DOHH2 (cell line): ENCODE measurements around the gene EBF3.

Source experiments
- EZH2phosphoT487 ChIP-seq: fragments of 200-600 bp; sonication (generic); IDR thresholded peaks from 2 replicates; pipeline ENCODE4 v1.6.1; 2017; ENCODE audit warnings: borderline replicate concordance, mild to moderate bottlenecking, antibody characterized with exemption, low read length, moderate library complexity, mixed read lengths
- TF ChIP-seq, protein P1 (sequence below): fragments of 200-600 bp; sonication (generic); IDR thresholded peaks from one replicate; pipeline ENCODE4 v1.5.1; 2014; ENCODE audit warnings: antibody characterized with exemption, mild to moderate bottlenecking, low read depth, low read length; ENCODE audit not compliant: poor library complexity, severe bottlenecking

GRCh38 chr10:129812398-129812797 is 151.7 kb downstream of the EBF3 start:
- TF ChIP-seq, protein P1, sequence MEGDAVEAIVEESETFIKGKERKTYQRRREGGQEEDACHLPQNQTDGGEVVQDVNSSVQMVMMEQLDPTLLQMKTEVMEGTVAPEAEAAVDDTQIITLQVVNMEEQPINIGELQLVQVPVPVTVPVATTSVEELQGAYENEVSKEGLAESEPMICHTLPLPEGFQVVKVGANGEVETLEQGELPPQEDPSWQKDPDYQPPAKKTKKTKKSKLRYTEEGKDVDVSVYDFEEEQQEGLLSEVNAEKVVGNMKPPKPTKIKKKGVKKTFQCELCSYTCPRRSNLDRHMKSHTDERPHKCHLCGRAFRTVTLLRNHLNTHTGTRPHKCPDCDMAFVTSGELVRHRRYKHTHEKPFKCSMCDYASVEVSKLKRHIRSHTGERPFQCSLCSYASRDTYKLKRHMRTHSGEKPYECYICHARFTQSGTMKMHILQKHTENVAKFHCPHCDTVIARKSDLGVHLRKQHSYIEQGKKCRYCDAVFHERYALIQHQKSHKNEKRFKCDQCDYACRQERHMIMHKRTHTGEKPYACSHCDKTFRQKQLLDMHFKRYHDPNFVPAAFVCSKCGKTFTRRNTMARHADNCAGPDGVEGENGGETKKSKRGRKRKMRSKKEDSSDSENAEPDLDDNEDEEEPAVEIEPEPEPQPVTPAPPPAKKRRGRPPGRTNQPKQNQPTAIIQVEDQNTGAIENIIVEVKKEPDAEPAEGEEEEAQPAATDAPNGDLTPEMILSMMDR: no peak
- no peak for TF ChIP-seq EZH2phosphoT487
